Esophagus squamous epithelium (tissue), 5 donors: ENCODE data around the gene KLF1. TPM values are rescaled to one million over a fixed set of nuclear protein-coding genes. Genes with fewer than 3 reads are reported as not detected.

ENCODE experiments used
- DNase-seq: peaks from one replicate; lab custom pipeline; 2025; lab: John Stamatoyannopoulos, UW
- H3K27ac ChIP-seq, 4 donors: fragments of 200-600 bp; sonication (generic); one replicate each; pipeline ENCODE4 v1.5.1; 2016 to 2019; ENCODE audit warnings: mild to moderate bottlenecking in 1 of 4
- H3K27me3 ChIP-seq, 4 donors: fragments of 200-600 bp; sonication (generic); 1 replicate in 3 of 4; 2 replicates in 1 of 4; pipeline versions ENCODE4 v1.5.1 to v1.6.0; 2017 to 2021; ENCODE audit warnings: antibody characterized with exemption in 1 of 4
- H3K36me3 ChIP-seq, 3 donors: fragments of 200-600 bp; sonication (generic); one replicate each; pipeline ENCODE4 v1.5.1; 2016 to 2019
- H3K4me1 ChIP-seq, 3 donors: fragments of 200-600 bp; sonication (generic); one replicate each; pipeline ENCODE4 v1.5.1; 2017 to 2019
- H3K4me3 ChIP-seq, 4 donors: fragments of 200-600 bp; sonication (generic); 1 replicate in 3 of 4; 2 replicates in 1 of 4; pipeline ENCODE4 v1.5.1; 2016 to 2019; ENCODE audit warnings: mild to moderate bottlenecking in 2 of 4, moderate library complexity in 1 of 4
- H3K9me3 ChIP-seq, 3 donors: fragments of 200-600 bp; sonication (generic); one replicate each; pipeline ENCODE4 v1.5.1; 2016 to 2019
- CTCF ChIP-seq, 6 experiments: fragments of 450-650 bp in 4 of 6; fragments of 200-600 bp in 2 of 6; sonication (generic) in 2 of 6; IDR thresholded peaks; one replicate each; pipeline ENCODE4 v1.5.1; 2016 to 2019; ENCODE audit warnings: antibody characterized with exemption in 6 of 6, mild to moderate bottlenecking in 4 of 6, moderate library complexity in 4 of 6
- POLR2A ChIP-seq, 4 donors: fragments of 450-650 bp; IDR thresholded peaks; one replicate each; pipeline ENCODE4 v1.6.1; 2017; ENCODE audit warnings: antibody characterized with exemption in 4 of 4, mild to moderate bottlenecking in 4 of 4, moderate library complexity in 3 of 4
- WGBS, 2 donors: methylation state at CpG; one replicate each; pipeline ENCODE4 v1.1.5; 2018; 5-methylcytosine and 5-hydroxymethylcytosine counted together
- intact Hi-C: fragments of 100-400 bp; cut with DNase I; formaldehyde crosslinking; loops from one replicate; pipeline ENCODE4 v1.15.0; 2022
- total RNA-seq, 4 donors: library from RNA; depleted of rRNA; stranded (reverse); fragments of >200 nt; gene quantifications; one replicate each; pipeline ENCODE4 v1.1.0, GENCODE V29; 2016
- donor health status: DM: yes; HTN: yes; CAD: no.

The KLF1 gene
- total RNA-seq, 4 donors from 2014 or later = not detected

DNA sequence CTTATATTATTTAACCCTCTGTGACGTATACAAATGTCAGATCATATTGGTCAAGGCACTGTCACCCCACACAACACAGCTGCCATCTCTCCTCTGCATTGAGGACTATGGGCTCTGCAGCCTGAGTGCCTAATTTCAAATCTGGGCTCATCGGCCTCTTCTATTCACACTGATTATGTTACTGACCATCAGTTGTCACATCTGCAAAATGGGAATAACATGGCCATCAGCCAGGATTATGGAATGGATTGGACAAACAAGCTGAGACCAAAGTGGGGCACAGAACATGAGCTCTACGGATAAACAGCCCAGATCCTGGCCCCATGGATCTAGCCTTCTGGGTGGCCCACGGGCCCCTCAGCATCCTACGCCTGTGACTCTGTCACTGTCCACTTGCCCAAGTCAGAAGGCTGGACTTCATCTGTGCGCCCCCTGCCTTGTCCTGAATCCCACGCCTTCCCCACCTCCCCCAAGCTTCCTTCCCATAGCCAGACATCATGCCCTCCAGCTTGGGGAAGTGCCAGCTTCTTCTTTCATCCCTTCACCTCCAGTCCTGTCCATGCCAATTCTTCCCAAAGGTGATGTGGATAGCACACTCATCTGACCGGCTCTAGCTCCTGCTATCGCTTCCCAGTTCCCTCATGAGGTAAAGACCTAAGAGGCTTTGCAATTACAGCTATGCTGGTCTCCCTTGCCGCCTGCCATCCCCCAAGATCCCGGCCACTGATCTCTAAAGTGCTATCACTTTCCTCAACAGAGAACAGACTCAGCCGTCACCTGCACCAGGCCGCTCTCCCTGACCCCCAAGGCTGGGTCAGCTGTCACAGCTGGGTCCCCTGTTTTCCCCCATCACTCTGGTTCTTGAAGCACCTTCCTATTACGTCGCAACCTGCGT lies 45.6 kb upstream of the KLF1 start:
- WGBS, 2 donors = 26% methylated on average over 14 to 16 of the region's 16 CpGs
- no peak for TF ChIP-seq POLR2A (IDR thresholded peaks at IDR 0.05)
- no peak for TF ChIP-seq CTCF (IDR thresholded peaks at IDR 0.05)
- no peaks in the 10 kb centered on the region for H3K27me3 ChIP-seq
- H3K4me1 ChIP-seq = peaks cover 14 to 39% (median 15%) of the 10 kb centered on the region in 3 donors
- H3K9me3 ChIP-seq = no peaks in the 10 kb centered on the region
- peaks cover 13 to 42% (median 20%) of the 10 kb centered on the region in 3 donors for H3K36me3 ChIP-seq
- no peak for DNase-seq
- intact Hi-C loops = no loop called here
- H3K27ac ChIP-seq = peak overlapping the region; percentile 81 to 88 (median 81)
- H3K4me3 ChIP-seq = peak overlapping the region; percentile 67 to 98 (median 75)

- no peaks in the 10 kb centered on the region for H3K27me3 ChIP-seq
- H3K36me3 ChIP-seq = peaks cover 28 to 67% (median 38%) of the 10 kb centered on the region in 3 donors
- H3K4me1 ChIP-seq = peaks cover 10 to 33% (median 10%) of the 10 kb centered on the region in 3 donors
- WGBS, 2 donors = 82 to 87% methylated on average over 5 to 13 of the region's 19 CpGs
- H3K9me3 ChIP-seq = no peaks in the 10 kb centered on the region
- DNase-seq = no peak
- intact Hi-C loops = no loop called here
- TF ChIP-seq POLR2A (IDR thresholded peaks at IDR 0.05) (no peak), CTCF (IDR thresholded peaks at IDR 0.05) (no peak)
- no peak overlapping the region for H3K4me3 ChIP-seq
- no peak overlapping the region for H3K27ac ChIP-seq
Observed at GRCh38 chr19:12930002-12930645, 43.1 kb upstream of the KLF1 start.

GRCh38 chr19:12924621-12925310 lies 37.8 kb upstream of the KLF1 start:
- Histone ChIP-seq H3K9me3 (no peaks in the 10 kb centered on the region), H3K4me1 (peaks cover 0 to under 1% (median 0%) of the 10 kb centered on the region in 3 donors), H3K27me3 (no peaks in the 10 kb centered on the region), H3K4me3 (no peak overlapping the region), H3K27ac (no peak overlapping the region), H3K36me3 (peaks cover 38 to 78% (median 55%) of the 10 kb centered on the region in 3 donors)
- TF ChIP-seq CTCF (IDR thresholded peaks at IDR 0.05) = no peak
- no peak for TF ChIP-seq POLR2A (IDR thresholded peaks at IDR 0.05)
- no peak for DNase-seq
- intact Hi-C loops = no loop called here
- 91 to 92% methylated on average over 17 to 27 of the region's 29 CpGs for WGBS, 2 donors

- WGBS, 2 donors = 94 to 96% methylated on average over 4 of the region's 4 CpGs
- Histone ChIP-seq H3K27ac (no peak overlapping the region), H3K4me3 (no peak overlapping the region), H3K27me3 (no peaks in the 10 kb centered on the region), H3K4me1 (peaks cover 0 to 12% (median 3%) of the 10 kb centered on the region in 3 donors), H3K36me3 (peaks cover 28 to 60% (median 43%) of the 10 kb centered on the region in 3 donors), H3K9me3 (no peaks in the 10 kb centered on the region)
- no peak for DNase-seq
- intact Hi-C loops = no loop called here
- TF ChIP-seq POLR2A (IDR thresholded peaks at IDR 0.05) = no peak
Observed at GRCh38 chr19:12922959-12923358, 36.0 kb upstream of the KLF1 start.

DNA sequence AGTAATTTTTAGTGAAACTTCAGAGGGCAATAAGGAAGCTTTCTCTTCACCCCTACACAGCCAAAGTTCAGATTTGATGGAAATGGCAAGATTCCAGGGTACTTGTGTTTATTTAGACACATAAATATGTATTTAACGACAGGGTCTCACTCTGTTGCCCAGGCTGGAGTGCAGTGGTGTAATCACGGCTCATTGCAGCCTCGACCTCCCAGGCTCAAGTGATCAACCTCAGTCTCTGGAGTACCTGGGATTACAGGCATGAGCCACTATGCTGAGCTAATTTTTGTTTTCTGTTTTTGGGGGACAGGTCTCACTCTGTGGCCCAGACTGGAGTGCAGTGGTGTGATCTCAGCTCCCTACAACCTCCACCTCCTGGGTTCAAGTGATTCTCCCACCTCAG lies 34.0 kb upstream of the KLF1 start:
- no peak overlapping the region for H3K27ac ChIP-seq
- H3K36me3 ChIP-seq = peaks cover 26 to 41% (median 26%) of the 10 kb centered on the region in 3 donors
- intact Hi-C loops = no loop called here
- no peak for DNase-seq
- no peak overlapping the region for H3K4me3 ChIP-seq
- no peaks in the 10 kb centered on the region for H3K9me3 ChIP-seq
- no peaks in the 10 kb centered on the region for H3K27me3 ChIP-seq
- TF ChIP-seq CTCF (IDR thresholded peaks at IDR 0.05) (no peak), POLR2A (IDR thresholded peaks at IDR 0.05) (no peak)
- H3K4me1 ChIP-seq = peaks cover 0 to 12% (median 3%) of the 10 kb centered on the region in 3 donors
- 39 to 45% methylated on average over 2 to 3 of the region's 3 CpGs for WGBS, 2 donors
